ENCODE results near the gene PXDN.

DNA sequence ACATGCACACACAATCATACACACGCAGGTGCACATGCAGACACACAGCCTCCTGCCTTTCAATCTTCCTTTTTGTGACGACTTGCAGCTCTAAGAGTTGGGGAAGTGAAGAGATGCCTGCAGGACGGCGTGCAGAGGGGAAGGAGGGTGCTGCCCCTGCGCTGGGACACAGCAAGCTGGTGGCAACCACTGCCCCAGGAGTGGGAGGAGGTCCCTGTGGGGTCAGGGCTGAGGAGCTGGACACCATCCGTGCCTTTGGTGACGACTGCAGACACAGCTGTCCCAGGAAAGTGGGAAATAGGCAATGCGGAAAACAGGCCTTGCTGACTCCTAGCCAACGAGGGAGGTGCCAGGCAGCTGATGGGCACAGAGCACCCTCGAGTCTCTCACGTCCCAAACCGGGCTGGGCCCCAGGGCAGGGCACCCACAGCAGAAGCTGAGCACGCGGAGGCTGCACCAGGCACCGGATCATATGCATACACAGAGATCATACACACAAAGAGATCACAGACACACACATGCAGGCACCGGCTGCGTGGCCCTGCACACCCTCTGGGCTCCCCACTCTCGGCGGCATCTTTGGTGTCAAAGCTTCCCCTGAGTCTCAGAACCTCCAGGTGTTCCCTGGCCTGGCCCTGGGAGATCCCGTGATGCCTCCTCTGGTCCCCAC is 146.1 kb downstream of the PXDN start:
- TF ChIP-seq, protein P1, sequence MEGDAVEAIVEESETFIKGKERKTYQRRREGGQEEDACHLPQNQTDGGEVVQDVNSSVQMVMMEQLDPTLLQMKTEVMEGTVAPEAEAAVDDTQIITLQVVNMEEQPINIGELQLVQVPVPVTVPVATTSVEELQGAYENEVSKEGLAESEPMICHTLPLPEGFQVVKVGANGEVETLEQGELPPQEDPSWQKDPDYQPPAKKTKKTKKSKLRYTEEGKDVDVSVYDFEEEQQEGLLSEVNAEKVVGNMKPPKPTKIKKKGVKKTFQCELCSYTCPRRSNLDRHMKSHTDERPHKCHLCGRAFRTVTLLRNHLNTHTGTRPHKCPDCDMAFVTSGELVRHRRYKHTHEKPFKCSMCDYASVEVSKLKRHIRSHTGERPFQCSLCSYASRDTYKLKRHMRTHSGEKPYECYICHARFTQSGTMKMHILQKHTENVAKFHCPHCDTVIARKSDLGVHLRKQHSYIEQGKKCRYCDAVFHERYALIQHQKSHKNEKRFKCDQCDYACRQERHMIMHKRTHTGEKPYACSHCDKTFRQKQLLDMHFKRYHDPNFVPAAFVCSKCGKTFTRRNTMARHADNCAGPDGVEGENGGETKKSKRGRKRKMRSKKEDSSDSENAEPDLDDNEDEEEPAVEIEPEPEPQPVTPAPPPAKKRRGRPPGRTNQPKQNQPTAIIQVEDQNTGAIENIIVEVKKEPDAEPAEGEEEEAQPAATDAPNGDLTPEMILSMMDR (IDR thresholded peaks at IDR 0.05; ENCODE audit: low read depth, low read length): no peak
- TF ChIP-seq POLR2A (IDR thresholded peaks at IDR 0.05; ENCODE audit: extremely low read depth, insufficient read length): no peak
- TF ChIP-seq, protein P2, sequence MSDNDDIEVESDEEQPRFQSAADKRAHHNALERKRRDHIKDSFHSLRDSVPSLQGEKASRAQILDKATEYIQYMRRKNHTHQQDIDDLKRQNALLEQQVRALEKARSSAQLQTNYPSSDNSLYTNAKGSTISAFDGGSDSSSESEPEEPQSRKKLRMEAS (IDR thresholded peaks at IDR 0.05; ENCODE audit: low read depth, low read length): no peak
- no peak for TF ChIP-seq MYC (IDR thresholded peaks at IDR 0.05; ENCODE audit: low read depth, low read length)
